Measurements from ENCODE around the gene CST9. TPM values are rescaled to one million over a fixed set of nuclear protein-coding genes. Genes with fewer than 3 reads are reported as not detected.
"Not testable (repeated sequence)": the region's sequence is repeated elsewhere in the genome, so short reads cannot be mapped to it uniquely, and the experiment has no call there.

The CST9 gene
- total RNA-seq, 1 donor = not detected

- TF ChIP-seq, protein P1, sequence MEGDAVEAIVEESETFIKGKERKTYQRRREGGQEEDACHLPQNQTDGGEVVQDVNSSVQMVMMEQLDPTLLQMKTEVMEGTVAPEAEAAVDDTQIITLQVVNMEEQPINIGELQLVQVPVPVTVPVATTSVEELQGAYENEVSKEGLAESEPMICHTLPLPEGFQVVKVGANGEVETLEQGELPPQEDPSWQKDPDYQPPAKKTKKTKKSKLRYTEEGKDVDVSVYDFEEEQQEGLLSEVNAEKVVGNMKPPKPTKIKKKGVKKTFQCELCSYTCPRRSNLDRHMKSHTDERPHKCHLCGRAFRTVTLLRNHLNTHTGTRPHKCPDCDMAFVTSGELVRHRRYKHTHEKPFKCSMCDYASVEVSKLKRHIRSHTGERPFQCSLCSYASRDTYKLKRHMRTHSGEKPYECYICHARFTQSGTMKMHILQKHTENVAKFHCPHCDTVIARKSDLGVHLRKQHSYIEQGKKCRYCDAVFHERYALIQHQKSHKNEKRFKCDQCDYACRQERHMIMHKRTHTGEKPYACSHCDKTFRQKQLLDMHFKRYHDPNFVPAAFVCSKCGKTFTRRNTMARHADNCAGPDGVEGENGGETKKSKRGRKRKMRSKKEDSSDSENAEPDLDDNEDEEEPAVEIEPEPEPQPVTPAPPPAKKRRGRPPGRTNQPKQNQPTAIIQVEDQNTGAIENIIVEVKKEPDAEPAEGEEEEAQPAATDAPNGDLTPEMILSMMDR (IDR thresholded peaks at IDR 0.05; ENCODE audit: insufficient read depth, low read depth, low read length) = no peak
- peak; percentile 94 for DNase-seq (ENCODE audit: low read depth)
- no peak overlapping the region for H3K4me3 ChIP-seq (ENCODE audit: low read depth, low read length)
Observed at GRCh38 chr20:23624324-23624691, 18.6 kb upstream of the CST9 start.

GRCh38 chr20:23623666-23624323 lies 18.1 kb upstream of the CST9 start:
- no peak overlapping the region for H3K4me3 ChIP-seq (ENCODE audit: low read depth, low read length)
- TF ChIP-seq, protein P1 (IDR thresholded peaks at IDR 0.05; ENCODE audit: insufficient read depth, low read depth, low read length) = no peak
- no peak for DNase-seq (ENCODE audit: low read depth)

DNA sequence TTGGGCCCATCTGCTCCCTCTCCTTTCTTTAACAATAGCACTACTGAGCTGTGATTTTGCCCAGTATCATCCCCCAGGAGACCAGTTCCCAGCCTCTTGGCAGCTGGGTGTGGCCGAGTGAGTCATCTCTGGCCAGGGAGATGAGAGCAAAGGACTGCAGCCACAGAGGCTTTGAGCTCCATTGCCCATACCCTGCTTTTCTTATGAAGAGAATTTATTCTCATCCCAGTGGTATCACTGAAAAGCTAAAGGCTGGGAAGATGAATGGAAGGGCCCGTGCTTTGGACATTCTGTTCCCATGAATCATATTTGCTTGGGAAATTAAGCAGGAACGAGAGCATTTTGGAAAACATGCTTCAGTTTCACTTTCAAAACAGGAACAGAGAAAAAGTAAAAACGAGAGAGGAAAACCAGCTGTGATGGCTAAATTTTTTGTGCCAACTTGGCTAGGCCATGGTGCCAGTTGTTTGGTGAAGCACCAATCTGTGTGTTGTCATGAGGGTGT lies 17.2 kb upstream of the CST9 start:
- DNase-seq (ENCODE audit: low read depth) = peak; percentile 98
- TF ChIP-seq, protein P1 (IDR thresholded peaks at IDR 0.05; ENCODE audit: insufficient read depth, low read depth, low read length) = no peak
- H3K4me3 ChIP-seq (ENCODE audit: low read depth, low read length) = peak overlapping the region; percentile 44

- not testable (repeated sequence) for DNase-seq (ENCODE audit: low read depth)
- H3K4me3 ChIP-seq (ENCODE audit: low read depth, low read length) = peak overlapping the region; percentile 44
Observed at GRCh38 chr20:23622401-23622800, 16.7 kb upstream of the CST9 start.

GRCh38 chr20:23620670-23621386 lies 15.1 kb upstream of the CST9 start:
- H3K4me3 ChIP-seq (ENCODE audit: low read depth, low read length); DNase-seq (ENCODE audit: low read depth): not testable (repeated sequence)

- TF ChIP-seq, protein P1 (IDR thresholded peaks at IDR 0.05; ENCODE audit: insufficient read depth, low read depth, low read length) = no peak
- no peak overlapping the region for H3K4me3 ChIP-seq (ENCODE audit: low read depth, low read length)
- no peak for DNase-seq (ENCODE audit: low read depth)
Observed at GRCh38 chr20:23614163-23614562, 8.4 kb upstream of the CST9 start.

DNA sequence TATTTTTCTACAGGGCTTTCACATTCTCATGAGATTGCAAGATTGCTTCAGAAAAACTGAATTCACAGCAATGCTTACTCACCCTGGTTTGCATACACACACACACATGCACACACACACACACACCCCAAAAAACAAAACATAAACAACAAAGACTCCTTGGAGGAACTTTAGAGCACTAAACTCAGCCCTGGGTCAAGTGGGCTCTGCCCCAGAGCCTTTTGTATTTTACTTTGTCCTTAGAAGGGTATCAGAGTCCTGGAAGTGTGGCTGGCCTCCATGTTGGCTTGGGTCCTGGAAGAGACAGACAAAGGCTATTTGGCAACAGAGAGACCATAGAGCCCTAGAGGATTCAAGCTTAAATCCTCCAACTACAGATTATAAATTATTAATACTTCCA lies 8.0 kb upstream of the CST9 start:
- DNase-seq (ENCODE audit: low read depth) = peak; percentile 32
- TF ChIP-seq, protein P1 (IDR thresholded peaks at IDR 0.05; ENCODE audit: insufficient read depth, low read depth, low read length) = no peak

DNA sequence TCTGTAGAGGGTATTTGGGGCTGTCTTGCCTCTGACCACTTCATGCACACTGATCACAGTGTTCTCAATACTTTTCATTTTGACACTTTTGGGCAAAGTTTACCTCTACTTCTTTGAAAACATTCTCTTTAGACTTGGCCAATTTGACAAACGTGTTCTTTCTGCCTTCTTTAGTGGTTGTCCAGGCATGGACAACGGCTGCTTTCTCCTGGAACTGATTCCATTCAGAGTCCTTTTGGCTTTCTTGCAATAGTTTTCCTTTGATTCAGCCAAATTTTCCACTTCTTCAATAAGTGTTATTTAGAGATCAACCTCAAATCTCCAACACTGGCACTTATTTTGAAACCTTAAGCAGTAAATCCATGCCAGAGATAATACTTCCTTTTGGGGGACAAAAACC lies 6.7 kb upstream of the CST9 start:
- H3K4me3 ChIP-seq (ENCODE audit: low read depth, low read length) = no peak overlapping the region
- TF ChIP-seq, protein P1 (IDR thresholded peaks at IDR 0.05; ENCODE audit: insufficient read depth, low read depth, low read length) = no peak
- no peak for DNase-seq (ENCODE audit: low read depth)

More for the DNA sequence above, 8.0 kb upstream of the CST9 start:
- H3K4me3 ChIP-seq (ENCODE audit: low read depth, low read length) = no peak overlapping the region
